ENCODE data around the gene MAGI2.

DNA sequence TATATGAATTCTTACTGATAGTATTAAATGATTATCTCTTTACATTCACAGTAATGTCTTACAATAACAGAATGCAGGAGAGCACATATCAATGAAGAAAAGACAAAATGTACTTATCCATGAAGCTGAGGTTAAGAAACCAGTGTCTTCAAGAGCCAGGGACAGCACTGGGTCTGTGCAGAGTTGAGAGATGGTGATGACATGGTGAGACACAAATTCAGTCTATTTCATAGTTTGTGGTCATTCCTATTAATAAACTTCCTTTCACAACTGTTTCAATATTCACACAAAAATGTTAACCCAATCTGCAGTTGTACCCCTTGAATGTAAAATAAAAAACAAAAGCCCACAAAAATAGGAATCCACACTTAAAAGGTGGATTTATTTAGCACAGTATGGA lies 5.3 kb upstream of the MAGI2 start:
- TF ChIP-seq, protein P1, sequence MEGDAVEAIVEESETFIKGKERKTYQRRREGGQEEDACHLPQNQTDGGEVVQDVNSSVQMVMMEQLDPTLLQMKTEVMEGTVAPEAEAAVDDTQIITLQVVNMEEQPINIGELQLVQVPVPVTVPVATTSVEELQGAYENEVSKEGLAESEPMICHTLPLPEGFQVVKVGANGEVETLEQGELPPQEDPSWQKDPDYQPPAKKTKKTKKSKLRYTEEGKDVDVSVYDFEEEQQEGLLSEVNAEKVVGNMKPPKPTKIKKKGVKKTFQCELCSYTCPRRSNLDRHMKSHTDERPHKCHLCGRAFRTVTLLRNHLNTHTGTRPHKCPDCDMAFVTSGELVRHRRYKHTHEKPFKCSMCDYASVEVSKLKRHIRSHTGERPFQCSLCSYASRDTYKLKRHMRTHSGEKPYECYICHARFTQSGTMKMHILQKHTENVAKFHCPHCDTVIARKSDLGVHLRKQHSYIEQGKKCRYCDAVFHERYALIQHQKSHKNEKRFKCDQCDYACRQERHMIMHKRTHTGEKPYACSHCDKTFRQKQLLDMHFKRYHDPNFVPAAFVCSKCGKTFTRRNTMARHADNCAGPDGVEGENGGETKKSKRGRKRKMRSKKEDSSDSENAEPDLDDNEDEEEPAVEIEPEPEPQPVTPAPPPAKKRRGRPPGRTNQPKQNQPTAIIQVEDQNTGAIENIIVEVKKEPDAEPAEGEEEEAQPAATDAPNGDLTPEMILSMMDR (IDR thresholded peaks at IDR 0.05): no peak
- no peak for TF ChIP-seq POLR2A (IDR thresholded peaks at IDR 0.05)
- no peak for TF ChIP-seq POLR2AphosphoS5 (IDR thresholded peaks at IDR 0.05)

Measured in breast epithelium (tissue), 3 donors.